H1 (cell line): ENCODE measurements around the gene NEDD4. TPM values are rescaled to one million over a fixed set of nuclear protein-coding genes. Genes with fewer than 3 reads are reported as not detected.

Experiments used
- CTCF ChIA-PET: fragments of 300-600 bp; sonication (Branson Sonifier 250); formaldehyde crosslinking; loops from one replicate; lab custom pipeline; 2021; ENCODE audit not compliant: partially characterized antibody; lab: Charles Lee
- POLR2A ChIA-PET: fragments of 300-600 bp; sonication (Branson Sonifier 250); formaldehyde crosslinking; loops from one replicate; lab custom pipeline; 2021; ENCODE audit warnings: inconsistent platforms; ENCODE audit not compliant: partially characterized antibody; lab: Charles Lee
- DNase-seq, 2 experiments: peaks; one replicate each; pipeline versions ENCODE4 v3.0.0 to v3.0.0-alpha.2; 2010 to 2022; ENCODE audit warnings: low spot score in 2 of 2, low read depth in 1 of 2, mixed read lengths in 1 of 2
- FAIRE-seq: peaks from 2 replicates; lab custom pipeline; 2011; peaks lifted over from hg19 to GRCh38; lab: Jason Lieb, UNC
- H2AFZ ChIP-seq: 2 replicates; pipeline ENCODE4 v1.8.1; 2012; ENCODE audit warnings: low read length, inconsistent platforms
- H2AK5ac ChIP-seq: 2 replicates; pipeline ENCODE4 v1.6.1; 2013; ENCODE audit warnings: low read depth, low read length
- H2BK120ac ChIP-seq: replicated peaks from 2 replicates; pipeline ENCODE3; 2013; ENCODE audit warnings: low read depth, low read length, inconsistent platforms
- H2BK12ac ChIP-seq: 2 replicates; pipeline ENCODE4 v1.6.1; 2013; ENCODE audit warnings: low read depth, low read length
- H2BK15ac ChIP-seq: 2 replicates; pipeline ENCODE4 v1.6.1; 2013; ENCODE audit warnings: low read length
- H2BK20ac ChIP-seq: 2 replicates; pipeline ENCODE4 v1.6.1; 2013; ENCODE audit warnings: low read length
- H2BK5ac ChIP-seq: 2 replicates; pipeline ENCODE4 v1.6.1; 2013; ENCODE audit warnings: low read depth, low read length
- H3K14ac ChIP-seq: 2 replicates; pipeline ENCODE4 v1.6.1; 2013; ENCODE audit warnings: inconsistent platforms; ENCODE audit not compliant: insufficient read length
- H3K18ac ChIP-seq: 2 replicates; pipeline ENCODE4 v1.6.1; 2013; ENCODE audit warnings: low read length; ENCODE audit errors: extremely low read depth
- H3K23ac ChIP-seq: 2 replicates; pipeline ENCODE4 v1.6.1; 2013; ENCODE audit warnings: inconsistent platforms; ENCODE audit not compliant: insufficient read length
- H3K23me2 ChIP-seq: 2 replicates; pipeline ENCODE4 v1.6.1; 2013; ENCODE audit warnings: low read depth, low read length
- H3K27ac ChIP-seq: 2 replicates; pipeline ENCODE4 v1.6.1; 2011; ENCODE audit warnings: low read depth, low read length, inconsistent platforms
- H3K27me3 ChIP-seq, 4 experiments: replicated peaks in 1 of 4; 1 replicate in 1 of 4; 2 replicates in 3 of 4; pipeline versions ENCODE4 v1.6.1 to v1.8.1; 2011 to 2013; ENCODE audit warnings: low read length in 3 of 4, mild to moderate bottlenecking in 3 of 4, inconsistent platforms in 2 of 4, mixed read lengths in 2 of 4, moderate library complexity in 1 of 4; ENCODE audit not compliant: control insufficient read depth in 3 of 4, insufficient read depth in 3 of 4; ENCODE audit errors: extremely low read depth in 1 of 4
- H3K36me3 ChIP-seq, 4 experiments: 2 replicates each; pipeline versions ENCODE4 v1.6.1 to v1.8.1; 2011 to 2013; ENCODE audit warnings: mild to moderate bottlenecking in 4 of 4, low read length in 3 of 4, moderate library complexity in 2 of 4, control low read depth in 1 of 4, inconsistent platforms in 1 of 4; ENCODE audit not compliant: insufficient read depth in 4 of 4, control insufficient read depth in 2 of 4
- H3K4ac ChIP-seq: replicated peaks from 2 replicates; pipeline ENCODE3; 2013; ENCODE audit warnings: low read length, low read depth, mixed read lengths, inconsistent platforms; ENCODE audit not compliant: insufficient read length
- H3K4me1 ChIP-seq, 4 experiments: replicated peaks in 1 of 4; 1 replicate in 1 of 4; 2 replicates in 3 of 4; pipeline versions ENCODE4 v1.6.1 to v1.8.1; 2011 to 2013; ENCODE audit warnings: low read length in 3 of 4, inconsistent platforms in 2 of 4, mixed read lengths in 1 of 4; ENCODE audit not compliant: insufficient read depth in 4 of 4, control insufficient read depth in 3 of 4
- H3K4me2 ChIP-seq, 2 experiments: 2 replicates each; pipeline versions ENCODE4 v1.6.1 to v1.8.1; 2011 to 2013; ENCODE audit warnings: low read depth in 2 of 2, low read length in 2 of 2, control low read depth in 1 of 2, inconsistent platforms in 1 of 2, mild to moderate bottlenecking in 1 of 2; ENCODE audit not compliant: insufficient read depth in 1 of 2
- H3K4me3 ChIP-seq, 4 experiments: fragments of 200-600, 300-600 bp in 1 of 4; sonication (generic), shearing (Covaris generic), sonication (Bioruptor Twin) in 1 of 4; 2 replicates each; pipeline versions ENCODE4 v1.5.1 to v1.8.1; 2011 to 2016; ENCODE audit warnings: low read length in 4 of 4, low read depth in 3 of 4, control low read depth in 2 of 4, inconsistent platforms in 2 of 4, mild to moderate bottlenecking in 2 of 4, mixed read lengths in 1 of 4, moderate library complexity in 1 of 4; ENCODE audit not compliant: insufficient read depth in 2 of 4; ENCODE audit errors: extremely low read depth in 1 of 4
- H3K56ac ChIP-seq: replicated peaks from 2 replicates; pipeline ENCODE3; 2013; ENCODE audit warnings: low read depth, mild to moderate bottlenecking, mixed read lengths, low read length, inconsistent platforms; ENCODE audit not compliant: insufficient read length
- H3K79me1 ChIP-seq: 2 replicates; pipeline ENCODE4 v1.6.1; 2013; ENCODE audit warnings: low read depth, low read length, control low read depth
- H3K79me2 ChIP-seq, 2 experiments: 2 replicates each; pipeline versions ENCODE4 v1.6.1 to v1.8.1; 2012 to 2013; ENCODE audit warnings: low read length in 2 of 2, mild to moderate bottlenecking in 2 of 2, inconsistent platforms in 1 of 2; ENCODE audit not compliant: insufficient read depth in 2 of 2, control insufficient read depth in 1 of 2
- H3K9ac ChIP-seq, 4 experiments: replicated peaks in 1 of 4; 1 replicate in 1 of 4; 2 replicates in 3 of 4; pipeline versions ENCODE4 v1.6.1 to v1.8.1; 2011 to 2013; ENCODE audit warnings: low read depth in 3 of 4, low read length in 3 of 4, control low read depth in 2 of 4, mild to moderate bottlenecking in 2 of 4, moderate library complexity in 2 of 4, inconsistent platforms in 1 of 4; ENCODE audit errors: extremely low read depth in 1 of 4
- H3K9me3 ChIP-seq, 2 experiments: 2 replicates each; pipeline versions ENCODE4 v1.6.1 to v1.8.1; 2012 to 2013; ENCODE audit warnings: mild to moderate bottlenecking in 2 of 2, moderate library complexity in 2 of 2, control low read depth in 1 of 2, inconsistent platforms in 1 of 2, low read depth in 1 of 2, low read length in 1 of 2, mixed read lengths in 1 of 2; ENCODE audit not compliant: insufficient read depth in 2 of 2
- H4K20me1 ChIP-seq, 2 experiments: replicated peaks in 1 of 2; 2 replicates each; pipeline versions ENCODE3 to v1.8.1; 2011 to 2013; ENCODE audit warnings: inconsistent platforms in 2 of 2, low read length in 2 of 2, mild to moderate bottlenecking in 1 of 2; ENCODE audit not compliant: insufficient read depth in 2 of 2, control insufficient read depth in 1 of 2
- H4K5ac ChIP-seq: 2 replicates; pipeline ENCODE4 v1.6.1; 2013; ENCODE audit warnings: low read length, low read depth, mixed read lengths, inconsistent platforms; ENCODE audit not compliant: insufficient read length
- H4K8ac ChIP-seq: 2 replicates; pipeline ENCODE4 v1.8.0; 2013; ENCODE audit warnings: mild to moderate bottlenecking, moderate library complexity, low read length, inconsistent platforms; ENCODE audit not compliant: insufficient read depth; ENCODE audit errors: extremely low read depth
- H4K91ac ChIP-seq: replicated peaks from 2 replicates; pipeline ENCODE3; 2013; ENCODE audit warnings: low read length, mixed read lengths, inconsistent platforms; ENCODE audit not compliant: insufficient read length
- CBX8 ChIP-seq: fragments of 300-800, 300-1000 bp; sonication (generic); IDR thresholded peaks from 2 replicates; pipeline ENCODE4 v1.7.1; 2016; ENCODE audit warnings: low read depth, low read length, borderline replicate concordance
- WGBS, 2 experiments: shearing (Covaris generic) in 1 of 2; methylation state at CpG; one replicate each; pipeline versions ENCODE4 v1.1.6 to v1.1.7; 2013 to 2015; ENCODE audit warnings: low lambda C conversion rate in 2 of 2, mixed read lengths in 2 of 2, inconsistent platforms in 1 of 2, low coverage in 1 of 2, missing lambda C conversion rate in 1 of 2; ENCODE audit not compliant: insufficient replicate concordance in 2 of 2, insufficient coverage in 1 of 2, insufficient read length in 1 of 2; ENCODE audit errors: extremely low coverage in 1 of 2, missing lambda C conversion rate in 1 of 2; 5-methylcytosine and 5-hydroxymethylcytosine counted together
- polyA plus RNA-seq, 7 experiments: library from polyadenylated mRNA; depleted of rRNA in 3 of 7; stranded (reverse) in 5 of 7; unstranded in 2 of 7; fragments of >200 nt in 5 of 7; fragments of 200-250 nt in 2 of 7; gene quantifications; 1 replicate in 5 of 7; 2 replicates in 1 of 7; 4 replicates in 1 of 7; pipeline versions ENCODE4 v1.2.1 to v1.2.3, GENCODE V29; 2011 to 2013; ENCODE audit warnings: missing spikeins in 2 of 7, mixed read lengths in 2 of 7
- total RNA-seq: library from RNA; stranded (reverse); fragmentation: NEBNext Ultra II Directional; extraction: Animal tissue kit (Norgen Biotek cat#: 25700); gene quantifications from 2 replicates; pipeline ENCODE4 v1.2.1, GENCODE V29; 2021

Gene NEDD4
- total and polyA plus RNA-seq, 2 of the 8 experiments (the other 6 are each of a cell fraction or from before 2014, with no cell fraction given), result 0.95 to 3.9 TPM

GRCh38 chr15:55915876-55916567 lies 77.4 kb downstream of the NEDD4 start:
- H3K4me2 ChIP-seq, result no peak overlapping the region
- H3K79me2 ChIP-seq, result no peaks in the 10 kb centered on the region
- H2BK12ac ChIP-seq, result no peak overlapping the region
- no peak overlapping the region for H4K8ac ChIP-seq
- no peak overlapping the region for H3K14ac ChIP-seq
- H4K5ac ChIP-seq, result no peak overlapping the region
- H2BK15ac ChIP-seq, result no peak overlapping the region
- no peak overlapping the region for H4K91ac ChIP-seq
- H2BK5ac ChIP-seq, result no peak overlapping the region
- DNase-seq, result no peak
- no peak overlapping the region for H2AFZ ChIP-seq
- H2AK5ac ChIP-seq, result no peak overlapping the region
- H3K56ac ChIP-seq, result no peak overlapping the region
- ChIA-PET CTCF (interaction anchor here (0.6 to 2.3 kb wide), 8 partner anchors 8 to 270 kb away, joined by 3 to 8 read pairs (median 4); no protein-coding TSS in a partner anchor), POLR2A (interaction anchor here (0.6 kb wide), 1 partner anchor 204 kb away, joined by 3 read pairs; no protein-coding TSS in a partner anchor)
- FAIRE-seq, result no peak
- no peak overlapping the region for H2BK20ac ChIP-seq
- H3K23ac ChIP-seq, result no peak overlapping the region
- no peaks in the 10 kb centered on the region for H3K9me3 ChIP-seq
- H3K27me3 ChIP-seq, result no peaks in the 10 kb centered on the region
- H3K18ac ChIP-seq, result no peak overlapping the region
- H4K20me1 ChIP-seq, result no peaks in the 10 kb centered on the region
- WGBS, 2 experiments, result 78% methylated on average over 6 of the region's 6 CpGs; no CpG with 5 or more reads in 1 of the 2 experiments
- no peak overlapping the region for H2BK120ac ChIP-seq
- H3K79me1 ChIP-seq, result no peaks in the 10 kb centered on the region
- H3K4me3 ChIP-seq, result no peak overlapping the region
- no peak overlapping the region for H3K9ac ChIP-seq
- H3K23me2 ChIP-seq, result no peaks in the 10 kb centered on the region
- H3K36me3 ChIP-seq, result no peaks in the 10 kb centered on the region
- H3K4ac ChIP-seq, result no peak overlapping the region
- no peak overlapping the region for H3K27ac ChIP-seq
- H3K4me1 ChIP-seq, result no peaks in the 10 kb centered on the region
- no peak for TF ChIP-seq CBX8
